Endodermal cell (in vitro differentiated cells): ENCODE results near the gene WDFY1. TPM values are rescaled to one million over a fixed set of nuclear protein-coding genes. Genes with fewer than 3 reads are reported as not detected.

Source experiments
- DNase-seq: peaks from one replicate; pipeline ENCODE4 v3.0.0-alpha.2; 2017
- H3K27ac ChIP-seq: 2 replicates; pipeline ENCODE4 v1.5.1; 2013; ENCODE audit warnings: mild to moderate bottlenecking, low read depth, low read length, moderate library complexity
- H3K27me3 ChIP-seq: 2 replicates; pipeline ENCODE4 v1.6.1; 2013; ENCODE audit warnings: mild to moderate bottlenecking, low read length, moderate library complexity; ENCODE audit not compliant: insufficient read depth, control insufficient read depth, poor library complexity, severe bottlenecking
- H3K36me3 ChIP-seq: 2 replicates; pipeline ENCODE4 v1.7.0; 2013; ENCODE audit warnings: mild to moderate bottlenecking, low read length, moderate library complexity; ENCODE audit not compliant: control insufficient read depth, insufficient read depth
- H3K4me1 ChIP-seq: one replicate; pipeline ENCODE4 v1.7.0; 2013; ENCODE audit warnings: low read length; ENCODE audit not compliant: control insufficient read depth, insufficient read depth
- H3K4me3 ChIP-seq: 2 replicates; pipeline ENCODE4 v1.5.1; 2013; ENCODE audit warnings: mild to moderate bottlenecking, low read length, moderate library complexity
- H3K9ac ChIP-seq: 2 replicates; pipeline ENCODE4 v1.6.1; 2013; ENCODE audit warnings: mild to moderate bottlenecking, low read length, moderate library complexity; ENCODE audit not compliant: poor library complexity, severe bottlenecking; ENCODE audit errors: extremely low read depth
- H3K9me3 ChIP-seq: 2 replicates; pipeline ENCODE4 v1.6.1; 2013; ENCODE audit warnings: mild to moderate bottlenecking, low read length, moderate library complexity; ENCODE audit not compliant: control insufficient read depth
- H3K27ac Mint-ChIP-seq: 2 replicates; pipeline ENCODE4 v1.8.0; 2020; ENCODE audit warnings: mixed read lengths
- H3K27me3 Mint-ChIP-seq: 2 replicates; pipeline ENCODE4 v1.8.0; 2021; ENCODE audit warnings: mild to moderate bottlenecking, mixed read lengths; ENCODE audit not compliant: insufficient read depth
- H3K36me3 Mint-ChIP-seq: 2 replicates; pipeline ENCODE4 v1.8.0; 2020; ENCODE audit warnings: low read depth, mixed read lengths
- H3K4me1 Mint-ChIP-seq: 2 replicates; pipeline ENCODE4 v1.8.0; 2020; ENCODE audit warnings: mixed read lengths
- H3K4me3 Mint-ChIP-seq: 2 replicates; pipeline ENCODE4 v1.8.0; 2020; ENCODE audit warnings: mild to moderate bottlenecking, moderate library complexity, mixed read lengths
- H3K9me3 Mint-ChIP-seq: 2 replicates; pipeline ENCODE4 v1.8.0; 2020; ENCODE audit warnings: mild to moderate bottlenecking, mixed read lengths
- CTCF ChIP-seq: fragments of 200-600 bp; sonication (generic); conservative IDR thresholded peaks from 2 replicates; pipeline ENCODE4 v1.5.0; 2021; ENCODE audit warnings: antibody characterized with exemption, mild to moderate bottlenecking
- WGBS, 2 experiments: methylation state at CpG; one replicate each; pipeline versions ENCODE4 v1.1.5 to v1.1.7; 2013; ENCODE audit warnings: missing lambda C conversion rate in 2 of 2, mixed read lengths in 1 of 2; ENCODE audit not compliant: insufficient coverage in 1 of 2, insufficient read length in 1 of 2; 5-methylcytosine and 5-hydroxymethylcytosine counted together
- total RNA-seq, 2 donors: library from RNA; stranded (reverse); fragmentation: NEBNext Ultra II Directional in 1 of 2; extraction: Animal tissue kit (Norgen Biotek cat#: 25700) in 1 of 2; gene quantifications; 2 replicates in 1 of 2; 3 replicates in 1 of 2; pipeline ENCODE4 v1.2.1, GENCODE V29; 2021

WDFY1 gene
- total RNA-seq, 2 donors from 2014 or later = 61.9 to 69.7 TPM

GRCh38 chr2:223888251-223888650 lies 56.9 kb downstream of the WDFY1 start:
- Histone ChIP-seq H3K9ac (no peak overlapping the region), H3K4me3 (no peak overlapping the region), H3K36me3 (peaks cover 59% of the 10 kb centered on the region), H3K9me3 (peaks cover 11% of the 10 kb centered on the region), H3K27ac (no peak overlapping the region), H3K4me1 (no peaks in the 10 kb centered on the region), H3K27me3 (no peaks in the 10 kb centered on the region)
- Mint-ChIP-seq H3K4me1 (no peaks in the 10 kb centered on the region), H3K36me3 (peaks cover 69% of the 10 kb centered on the region), H3K4me3 (no peak overlapping the region), H3K27ac (no peak overlapping the region), H3K9me3 (no peaks in the 10 kb centered on the region), H3K27me3 (no peaks in the 10 kb centered on the region)
- no peak for DNase-seq
- TF ChIP-seq CTCF = no peak
- 82 to 94% methylated on average over 1 to 2 of the region's 2 CpGs for WGBS, 2 experiments

DNA sequence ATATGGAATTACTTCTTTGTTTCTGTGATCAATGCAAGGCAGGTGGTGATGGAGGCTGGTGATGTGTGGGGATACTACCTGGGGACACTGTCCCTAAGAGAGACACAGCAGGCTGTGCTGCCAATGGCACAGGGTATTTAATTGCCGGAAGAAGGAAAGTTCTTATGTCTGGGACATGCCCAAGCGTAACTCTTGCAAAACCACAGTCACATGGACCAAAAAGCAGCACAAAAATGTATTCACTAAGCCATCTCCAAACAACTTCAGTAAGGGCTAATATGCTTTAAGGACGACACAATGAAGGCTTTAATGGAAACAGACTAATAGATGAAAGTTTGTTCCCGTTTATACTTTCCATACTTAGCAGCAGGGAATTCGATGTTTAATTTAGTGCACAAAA lies 58.0 kb downstream of the WDFY1 start:
- H3K4me1 Mint-ChIP-seq = no peaks in the 10 kb centered on the region
- H3K4me3 Mint-ChIP-seq = no peak overlapping the region
- Histone ChIP-seq H3K9ac (no peak overlapping the region), H3K9me3 (peaks cover 11% of the 10 kb centered on the region), H3K27ac (no peak overlapping the region), H3K4me1 (no peaks in the 10 kb centered on the region), H3K27me3 (no peaks in the 10 kb centered on the region), H3K4me3 (no peak overlapping the region), H3K36me3 (peaks cover 58% of the 10 kb centered on the region)
- peak overlapping the region; percentile 59 for H3K27ac Mint-ChIP-seq
- no peak for TF ChIP-seq CTCF
- no peak for DNase-seq
- peaks cover 70% of the 10 kb centered on the region for H3K36me3 Mint-ChIP-seq
- WGBS, 2 experiments = 94 to 97% methylated on average over 5 of the region's 5 CpGs
- no peaks in the 10 kb centered on the region for H3K27me3 Mint-ChIP-seq
- H3K9me3 Mint-ChIP-seq = no peaks in the 10 kb centered on the region

GRCh38 chr2:223886726-223887125 lies 58.4 kb downstream of the WDFY1 start:
- no peak for TF ChIP-seq CTCF
- Histone ChIP-seq H3K9me3 (peaks cover 11% of the 10 kb centered on the region), H3K9ac (no peak overlapping the region), H3K4me1 (no peaks in the 10 kb centered on the region), H3K4me3 (no peak overlapping the region), H3K36me3 (peaks cover 60% of the 10 kb centered on the region), H3K27me3 (no peaks in the 10 kb centered on the region), H3K27ac (no peak overlapping the region)
- Mint-ChIP-seq H3K27me3 (no peaks in the 10 kb centered on the region), H3K4me3 (no peak overlapping the region), H3K36me3 (peaks cover 72% of the 10 kb centered on the region), H3K4me1 (no peaks in the 10 kb centered on the region), H3K27ac (peak overlapping the region; percentile 59), H3K9me3 (no peaks in the 10 kb centered on the region)
- WGBS, 2 experiments = no CpG with 5 or more reads among the region's 2 CpGs
- no peak for DNase-seq
